IPS-20b (cell line): ENCODE data around the gene APC2.

Experiments
- H3K27ac ChIP-seq: one replicate; pipeline ENCODE4 v1.5.1; 2013; ENCODE audit warnings: low read length
- H3K27me3 ChIP-seq: 2 replicates; pipeline ENCODE4 v1.6.1; 2013; ENCODE audit warnings: mild to moderate bottlenecking, low read length, inconsistent platforms; ENCODE audit not compliant: insufficient read depth
- H3K36me3 ChIP-seq: 2 replicates; pipeline ENCODE4 v1.6.1; 2013; ENCODE audit warnings: low read depth, mild to moderate bottlenecking, inconsistent platforms, low read length, moderate library complexity; ENCODE audit not compliant: insufficient read depth
- H3K4me1 ChIP-seq: 2 replicates; pipeline ENCODE4 v1.6.1; 2013; ENCODE audit warnings: mild to moderate bottlenecking, control low read depth, inconsistent platforms, low read length, moderate library complexity; ENCODE audit not compliant: insufficient read depth
- H3K4me3 ChIP-seq: 2 replicates; pipeline ENCODE4 v1.5.1; 2013; ENCODE audit warnings: mild to moderate bottlenecking, low read length, inconsistent platforms
- H3K9ac ChIP-seq: 2 replicates; pipeline ENCODE4 v1.6.1; 2013; ENCODE audit warnings: low read depth, mild to moderate bottlenecking, inconsistent platforms, low read length, moderate library complexity
- H3K9me3 ChIP-seq: 2 replicates; pipeline ENCODE4 v1.6.1; 2013; ENCODE audit warnings: mild to moderate bottlenecking, low read depth, low read length, inconsistent platforms; ENCODE audit not compliant: insufficient read depth

The APC2 gene

DNA sequence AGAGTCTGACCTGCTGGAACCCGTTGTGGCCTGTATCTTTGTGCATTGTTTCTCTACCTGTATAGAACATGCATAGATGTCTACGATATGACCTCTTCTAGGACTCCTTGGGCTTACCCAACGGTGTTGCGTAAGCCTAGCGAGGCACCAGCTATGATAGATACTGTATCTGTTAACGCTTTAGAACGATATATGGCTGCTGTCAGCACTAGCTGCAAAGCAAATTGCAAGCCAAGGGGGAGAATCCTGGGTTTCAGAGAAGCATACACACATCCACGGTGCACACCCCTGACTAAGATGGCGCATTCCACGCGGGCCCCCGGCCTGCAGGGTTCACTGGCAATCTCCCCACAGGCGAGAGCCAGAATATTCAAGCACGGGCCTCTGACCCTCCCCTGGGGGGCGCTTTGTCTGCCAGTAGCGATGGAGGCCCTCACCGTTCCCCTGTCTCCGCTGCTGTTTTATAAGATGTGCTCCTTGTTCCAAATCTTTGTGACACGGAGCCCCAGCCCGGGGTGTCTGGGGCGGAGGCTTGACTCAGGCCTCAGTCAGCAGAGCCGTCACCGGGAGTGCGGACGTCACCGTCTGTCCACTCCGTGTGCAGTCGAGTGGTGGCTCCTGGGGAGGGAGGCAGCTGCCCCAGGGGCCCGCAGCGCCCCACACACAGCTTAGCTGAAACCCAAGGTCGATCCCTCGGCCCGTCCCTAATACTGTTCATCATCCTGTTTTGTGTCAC lies 24.7 kb upstream of the APC2 start:
- no peaks in the 10 kb centered on the region for H3K9me3 ChIP-seq
- H3K4me3 ChIP-seq: no peak overlapping the region
- no peak overlapping the region for H3K27ac ChIP-seq
- peaks cover 98% of the 10 kb centered on the region for H3K36me3 ChIP-seq
- no peak overlapping the region for H3K9ac ChIP-seq
- H3K27me3 ChIP-seq: no peaks in the 10 kb centered on the region
- H3K4me1 ChIP-seq: no peaks in the 10 kb centered on the region

DNA sequence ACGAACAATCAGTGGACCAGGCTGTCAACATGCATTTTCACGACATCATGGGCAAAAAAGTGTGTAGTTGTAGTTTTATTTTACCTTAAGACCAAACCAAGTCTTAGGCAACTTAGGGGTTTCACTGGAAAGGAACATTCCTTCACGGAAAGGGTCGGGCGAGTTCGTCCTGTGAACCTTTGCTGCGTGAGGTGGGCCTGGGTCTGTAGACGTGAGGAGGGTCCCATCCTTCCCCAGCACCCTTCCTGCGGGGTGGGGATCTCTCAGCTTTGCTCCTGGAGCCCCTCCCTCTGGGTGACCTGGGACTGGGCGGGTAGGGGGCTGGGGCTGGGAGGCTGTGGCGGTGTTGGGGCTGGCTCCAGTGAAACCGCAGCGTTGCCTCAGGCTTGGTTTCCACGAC lies 24.0 kb upstream of the APC2 start:
- no peak overlapping the region for H3K9ac ChIP-seq
- no peaks in the 10 kb centered on the region for H3K4me1 ChIP-seq
- no peak overlapping the region for H3K27ac ChIP-seq
- H3K27me3 ChIP-seq: no peaks in the 10 kb centered on the region
- H3K9me3 ChIP-seq: no peaks in the 10 kb centered on the region
- peaks cover 94% of the 10 kb centered on the region for H3K36me3 ChIP-seq
- H3K4me3 ChIP-seq: no peak overlapping the region

DNA sequence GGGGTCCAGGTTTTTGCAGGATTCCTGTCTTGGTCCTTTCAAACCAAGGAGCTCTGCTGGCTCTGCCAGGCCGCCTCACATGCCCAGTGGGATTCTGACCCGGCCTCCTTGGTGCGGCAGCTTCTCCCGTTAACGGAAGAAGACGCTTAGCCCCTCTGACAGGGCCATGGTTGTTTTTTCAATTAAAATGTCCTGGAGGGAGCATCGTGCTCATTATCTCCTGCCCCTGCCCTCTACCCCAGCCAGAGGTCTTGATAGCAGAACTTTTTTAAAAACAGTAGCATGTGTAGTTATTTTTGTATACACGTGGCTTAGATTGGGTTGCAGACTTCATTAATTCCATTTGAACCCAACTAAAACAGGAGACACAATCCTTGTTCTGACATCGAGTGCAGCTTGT lies 23.2 kb upstream of the APC2 start:
- H3K36me3 ChIP-seq: peaks cover 91% of the 10 kb centered on the region
- no peaks in the 10 kb centered on the region for H3K27me3 ChIP-seq
- no peaks in the 10 kb centered on the region for H3K9me3 ChIP-seq
- no peak overlapping the region for H3K4me3 ChIP-seq
- no peak overlapping the region for H3K9ac ChIP-seq
- no peak overlapping the region for H3K27ac ChIP-seq
- H3K4me1 ChIP-seq: no peaks in the 10 kb centered on the region

DNA sequence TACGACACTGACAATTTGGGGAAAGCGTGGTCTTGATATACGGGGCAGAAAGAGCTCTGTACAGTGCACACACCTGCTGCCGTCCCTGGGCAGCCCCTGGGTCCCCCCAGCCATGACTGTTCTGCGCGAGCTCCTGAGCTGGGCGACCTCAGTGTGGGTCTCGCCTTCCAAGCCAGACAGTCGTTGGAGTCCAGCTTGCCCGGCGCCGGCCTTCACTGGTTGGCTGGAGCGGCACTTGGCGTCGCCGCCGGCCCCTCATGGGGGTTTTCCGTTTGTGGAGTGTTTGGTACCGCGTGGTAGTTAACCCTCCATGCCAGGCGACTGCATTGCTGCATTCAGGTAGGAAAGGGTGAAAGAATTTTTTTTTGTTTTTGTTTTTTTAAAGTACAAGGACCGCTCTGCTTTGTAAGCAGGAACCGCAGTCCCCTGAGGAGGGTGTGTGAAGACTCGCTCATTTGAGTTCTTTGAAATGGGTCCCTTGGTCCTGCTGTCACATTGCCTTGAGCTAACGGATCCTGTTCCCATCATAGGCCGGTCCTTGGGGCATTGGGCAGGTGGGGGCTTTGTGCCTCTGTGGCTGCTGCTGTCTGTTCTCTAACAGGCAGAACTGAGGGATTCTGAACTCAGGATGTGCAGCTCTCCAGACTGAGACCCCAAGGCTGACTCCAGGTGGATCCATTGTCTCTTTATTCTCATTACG lies 22.6 kb upstream of the APC2 start:
- Histone ChIP-seq H3K9me3 (no peaks in the 10 kb centered on the region), H3K36me3 (peaks cover 91% of the 10 kb centered on the region), H3K9ac (no peak overlapping the region), H3K4me1 (no peaks in the 10 kb centered on the region), H3K4me3 (no peak overlapping the region), H3K27ac (no peak overlapping the region), H3K27me3 (no peaks in the 10 kb centered on the region)

DNA sequence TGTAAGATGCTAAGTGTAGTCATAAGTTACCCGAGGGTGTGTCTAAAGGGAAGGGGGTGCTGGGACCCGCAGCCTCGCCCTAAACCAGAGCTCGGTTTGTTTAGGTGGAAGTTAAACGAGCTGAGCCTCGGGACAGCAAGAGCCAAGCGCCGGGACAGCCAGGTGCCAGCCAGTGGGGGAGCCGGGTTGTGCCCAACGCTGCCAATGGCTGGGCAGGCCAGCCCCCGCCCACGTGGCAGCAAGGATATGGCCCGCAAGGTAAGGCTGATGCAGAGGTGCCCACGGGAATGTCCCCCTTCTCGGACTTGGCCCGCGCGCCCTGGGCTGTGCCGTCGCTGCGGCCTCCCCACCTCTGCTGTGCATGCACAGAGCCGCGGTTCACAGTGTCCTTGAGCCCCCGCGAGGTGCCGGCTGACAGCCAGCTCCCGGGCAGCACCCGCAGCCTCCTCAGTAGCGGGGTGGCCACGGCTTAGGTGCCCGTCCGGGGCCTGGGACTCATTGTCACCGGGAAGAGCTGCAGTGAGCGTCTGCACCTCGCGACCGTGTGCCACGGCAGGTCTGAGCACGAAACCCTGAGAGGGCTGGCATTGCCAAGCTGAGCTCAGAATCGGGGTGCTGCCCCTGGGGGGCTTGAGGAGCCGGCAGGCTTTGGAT lies 21.1 kb upstream of the APC2 start:
- Histone ChIP-seq H3K27ac (no peak overlapping the region), H3K9me3 (no peaks in the 10 kb centered on the region), H3K4me1 (no peaks in the 10 kb centered on the region), H3K4me3 (no peak overlapping the region), H3K9ac (no peak overlapping the region), H3K27me3 (no peaks in the 10 kb centered on the region), H3K36me3 (peaks cover 88% of the 10 kb centered on the region)

DNA sequence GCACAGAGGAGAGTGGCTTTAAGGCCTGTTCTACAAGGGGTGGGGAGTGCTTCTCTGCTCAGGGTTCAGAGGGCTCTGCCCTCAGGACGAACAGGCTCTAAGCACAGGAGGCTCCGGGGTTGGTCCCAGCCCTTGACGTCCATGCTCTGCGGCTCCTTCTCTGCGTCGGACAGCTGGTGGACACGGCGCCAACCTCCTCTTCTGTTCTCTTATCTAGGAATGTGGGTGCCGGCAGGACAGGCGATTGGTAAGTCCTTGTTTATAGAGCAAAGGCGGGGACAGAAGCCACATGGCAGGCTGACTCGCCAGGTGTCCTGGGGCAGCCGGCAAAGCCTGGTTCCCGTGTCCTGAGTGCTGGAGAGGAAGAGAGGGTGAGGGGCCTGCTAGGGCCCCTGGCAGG lies 20.2 kb upstream of the APC2 start:
- peaks cover 88% of the 10 kb centered on the region for H3K36me3 ChIP-seq
- H3K9ac ChIP-seq: no peak overlapping the region
- no peaks in the 10 kb centered on the region for H3K9me3 ChIP-seq
- H3K4me1 ChIP-seq: no peaks in the 10 kb centered on the region
- no peak overlapping the region for H3K27ac ChIP-seq
- no peaks in the 10 kb centered on the region for H3K27me3 ChIP-seq
- no peak overlapping the region for H3K4me3 ChIP-seq

DNA sequence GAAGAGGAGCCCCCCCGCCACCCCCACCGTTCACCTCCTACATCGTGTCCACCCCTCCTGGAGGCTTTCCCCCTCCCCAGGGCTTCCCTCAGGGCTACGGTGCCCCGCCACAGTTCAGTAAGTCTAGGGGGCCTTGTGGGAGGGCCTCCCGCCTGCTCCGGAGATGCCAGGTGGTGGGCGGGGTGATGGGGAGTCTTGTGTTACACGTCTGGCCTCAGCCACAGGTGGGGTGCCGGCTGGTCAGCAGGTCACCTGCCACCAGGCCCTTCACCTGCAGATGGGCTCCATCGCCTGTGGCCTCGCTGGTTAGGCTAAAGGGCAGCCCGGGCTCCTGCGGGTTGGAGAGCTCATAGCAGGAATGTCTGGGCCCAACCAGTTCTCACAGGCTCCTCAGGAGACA lies 19.7 kb upstream of the APC2 start:
- H3K4me1 ChIP-seq: no peaks in the 10 kb centered on the region
- no peak overlapping the region for H3K27ac ChIP-seq
- H3K4me3 ChIP-seq: no peak overlapping the region
- no peak overlapping the region for H3K9ac ChIP-seq
- no peaks in the 10 kb centered on the region for H3K9me3 ChIP-seq
- H3K27me3 ChIP-seq: no peaks in the 10 kb centered on the region
- peaks cover 85% of the 10 kb centered on the region for H3K36me3 ChIP-seq

DNA sequence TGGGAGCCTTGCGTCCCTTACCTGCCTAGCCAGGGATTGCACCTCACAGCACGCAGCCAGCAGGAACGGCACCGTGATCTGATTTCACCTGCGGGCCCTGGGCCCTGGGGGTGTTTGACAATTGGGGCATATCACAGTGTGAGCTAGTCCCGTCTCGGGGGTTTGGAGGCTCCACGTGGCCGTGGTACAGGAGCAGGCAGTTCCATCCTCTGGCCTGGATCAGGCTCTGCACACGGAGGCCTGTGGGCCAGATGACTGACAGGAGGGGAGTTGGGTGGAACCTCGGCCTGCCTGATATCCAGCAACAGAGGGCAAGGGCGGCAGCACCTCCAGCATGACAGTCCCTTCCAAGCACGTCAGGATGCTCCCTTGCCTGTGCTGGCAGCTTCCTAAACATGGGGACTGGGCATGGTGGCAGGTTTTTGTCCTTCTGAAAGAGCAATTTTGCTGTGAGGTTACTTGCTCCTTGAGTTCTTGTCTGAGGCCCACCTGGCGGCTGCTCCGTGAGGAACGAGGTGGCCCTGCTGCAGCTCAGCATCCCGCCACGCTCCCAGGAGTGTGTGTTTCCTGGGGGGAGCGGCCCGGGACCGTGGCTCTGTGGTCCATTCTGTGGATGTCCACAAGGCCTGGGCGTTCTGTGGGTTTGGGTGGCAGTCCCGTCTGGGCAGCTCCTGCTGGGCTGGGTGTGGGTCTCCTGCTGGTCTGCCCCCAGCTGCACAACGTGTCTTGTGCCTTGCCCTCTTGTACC lies 18.0 kb upstream of the APC2 start:
- H3K27me3 ChIP-seq: no peaks in the 10 kb centered on the region
- H3K27ac ChIP-seq: no peak overlapping the region

DNA sequence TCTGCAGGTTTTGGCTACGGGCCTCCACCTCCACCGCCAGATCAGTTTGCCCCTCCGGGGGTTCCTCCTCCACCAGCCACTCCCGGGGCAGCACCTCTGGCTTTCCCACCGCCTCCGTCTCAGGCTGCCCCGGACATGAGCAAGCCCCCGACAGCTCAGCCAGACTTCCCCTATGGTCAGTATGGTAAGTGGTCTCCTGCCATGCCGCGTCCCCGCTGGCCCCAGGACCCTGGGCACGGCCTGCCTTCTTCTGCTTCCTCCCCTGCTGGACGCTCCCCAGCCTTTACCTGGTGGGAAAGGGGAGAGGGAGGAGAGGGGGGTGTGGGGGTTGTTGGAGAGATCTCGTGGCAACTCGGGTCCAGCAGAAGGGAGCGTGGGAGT lies 17.4 kb upstream of the APC2 start:
- Histone ChIP-seq H3K4me3 (no peak overlapping the region), H3K27me3 (no peaks in the 10 kb centered on the region), H3K27ac (no peak overlapping the region), H3K4me1 (no peaks in the 10 kb centered on the region), H3K9ac (no peak overlapping the region), H3K9me3 (no peaks in the 10 kb centered on the region), H3K36me3 (peaks cover 67% of the 10 kb centered on the region)

More for the DNA sequence above, 18.0 kb upstream of the APC2 start:
- peaks cover 73% of the 10 kb centered on the region for H3K36me3 ChIP-seq
- H3K9me3 ChIP-seq: no peaks in the 10 kb centered on the region
- no peak overlapping the region for H3K4me3 ChIP-seq
- H3K9ac ChIP-seq: no peak overlapping the region
- no peaks in the 10 kb centered on the region for H3K4me1 ChIP-seq

DNA sequence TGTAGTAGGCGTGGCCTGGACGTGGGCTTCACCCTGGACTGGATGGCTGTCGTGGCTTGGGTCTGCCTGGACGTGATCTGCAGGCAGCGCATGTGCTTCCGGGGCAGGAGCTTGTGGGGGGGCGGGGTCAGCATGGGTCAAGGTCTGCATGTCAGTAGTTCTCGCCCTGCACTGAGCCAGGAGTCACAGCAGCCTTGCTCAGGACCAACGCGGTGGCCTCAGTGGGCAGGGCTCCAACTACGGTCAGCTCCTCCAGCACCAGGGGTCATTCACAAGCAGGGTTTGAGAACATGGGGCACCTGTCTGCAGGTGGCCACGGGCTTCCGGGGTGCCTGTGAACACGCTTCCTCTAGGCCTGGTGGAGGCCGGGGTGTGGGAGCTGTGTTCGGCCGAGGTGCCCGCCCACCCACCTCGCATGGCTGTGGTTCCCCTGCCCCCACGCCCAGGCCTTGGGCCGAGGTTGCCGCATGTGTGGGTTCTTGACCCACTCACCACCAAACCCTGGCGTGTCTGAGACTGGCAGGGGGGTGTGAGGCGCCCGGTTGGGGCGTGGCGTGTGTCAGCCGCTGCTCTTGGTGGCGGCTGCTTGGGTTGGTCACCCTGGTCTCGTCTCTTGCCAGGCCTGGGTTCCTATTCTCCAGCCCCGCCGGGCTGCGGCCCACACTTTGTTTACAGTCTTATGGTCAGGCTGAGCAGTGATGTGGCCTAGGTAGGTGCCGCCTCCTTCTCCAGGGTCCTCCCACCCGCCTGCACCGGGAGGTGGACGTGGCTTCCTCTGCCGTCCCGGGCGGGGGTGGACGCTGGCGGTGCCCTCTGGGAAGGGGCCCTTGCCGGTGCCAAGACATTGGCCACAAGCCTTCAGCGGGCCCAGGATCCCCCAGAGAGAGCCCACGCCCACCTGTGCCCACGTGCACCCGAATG lies 16.5 kb upstream of the APC2 start:
- no peak overlapping the region for H3K27ac ChIP-seq
- H3K36me3 ChIP-seq: peaks cover 58% of the 10 kb centered on the region
- H3K9me3 ChIP-seq: no peaks in the 10 kb centered on the region
- H3K4me1 ChIP-seq: no peaks in the 10 kb centered on the region
- H3K9ac ChIP-seq: no peak overlapping the region
- H3K27me3 ChIP-seq: no peaks in the 10 kb centered on the region
- no peak overlapping the region for H3K4me3 ChIP-seq

DNA sequence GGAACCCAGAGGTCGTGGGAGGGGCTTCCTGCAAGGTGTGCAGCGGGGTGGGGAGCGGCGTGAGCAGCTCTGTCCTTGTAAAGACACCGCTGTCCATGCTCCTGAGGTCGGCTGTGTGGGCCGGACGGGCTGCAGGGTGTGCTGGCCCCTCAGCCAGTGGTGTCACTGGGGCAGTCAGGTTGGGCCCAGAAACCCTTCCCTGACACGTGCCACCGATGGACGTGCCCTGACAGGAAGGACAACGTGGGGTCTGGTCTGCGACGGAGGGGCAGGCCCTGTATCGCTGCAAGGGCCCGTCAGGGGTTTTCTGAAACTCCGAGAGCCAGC lies 15.9 kb upstream of the APC2 start:
- Histone ChIP-seq H3K4me1 (no peaks in the 10 kb centered on the region), H3K9me3 (no peaks in the 10 kb centered on the region), H3K36me3 (peaks cover 52% of the 10 kb centered on the region), H3K27ac (no peak overlapping the region), H3K27me3 (no peaks in the 10 kb centered on the region), H3K4me3 (no peak overlapping the region), H3K9ac (no peak overlapping the region)
